ENCODE results near the gene KCNE3.
A peak's percentile ranks its signal among the peaks of the same experiment; 100 is the strongest.
"Not testable (repeated sequence)": the region's sequence is repeated elsewhere in the genome, so short reads cannot be mapped to it uniquely, and the experiment has no call there.

Gene KCNE3

GRCh38 chr11:74437441-74438042 lies 29.8 kb downstream of the KCNE3 start:
- DNase-seq, result peak; percentile 87

GRCh38 chr11:74434528-74434927 lies 32.8 kb downstream of the KCNE3 start:
- no peak for DNase-seq

DNA sequence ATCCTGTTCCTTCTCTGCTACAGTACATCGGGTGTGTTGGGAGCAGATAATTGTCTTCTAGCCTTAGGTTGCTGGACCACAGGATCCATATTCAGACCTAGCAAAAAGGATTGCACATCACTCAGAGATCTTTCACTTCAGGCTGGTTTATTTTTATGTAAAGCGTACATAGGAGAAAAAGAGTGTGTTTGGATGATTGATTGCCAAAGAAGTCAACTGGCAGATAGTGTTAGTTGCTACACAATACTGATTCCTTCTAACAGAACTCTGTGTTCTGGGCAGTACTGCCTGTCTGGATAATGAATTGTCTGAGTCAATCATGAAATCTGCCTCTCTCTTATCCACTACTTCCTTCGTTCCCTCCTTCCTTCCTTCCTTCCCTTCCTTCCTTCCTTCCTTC lies 38.1 kb downstream of the KCNE3 start:
- no peak for DNase-seq

DNA sequence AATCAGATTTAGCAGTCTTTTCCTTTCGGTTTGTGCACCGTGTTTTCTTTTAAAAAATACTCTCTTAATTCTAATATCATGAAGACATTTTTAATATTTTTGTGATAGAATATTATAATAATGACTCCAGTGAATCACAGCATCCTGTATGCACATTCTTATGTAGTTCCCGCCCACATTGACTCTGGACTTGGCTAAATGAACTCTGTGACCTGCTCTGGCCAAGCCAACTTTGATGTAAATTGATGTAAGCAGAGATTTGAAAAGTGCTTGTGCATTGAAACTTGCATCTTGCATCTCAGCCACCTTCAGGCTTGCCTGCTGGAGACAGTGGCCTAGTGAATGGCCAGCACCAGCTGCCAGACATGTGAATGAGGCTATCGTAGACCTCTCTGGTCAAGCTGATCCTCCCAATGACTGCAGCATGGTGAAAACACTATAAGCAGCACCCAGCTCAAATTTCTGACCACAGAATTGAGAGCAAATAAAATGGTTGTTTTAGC lies 39.9 kb downstream of the KCNE3 start:
- DNase-seq, result no peak

GRCh38 chr11:74425100-74425499 lies 42.2 kb downstream of the KCNE3 start:
- no peak for DNase-seq

- no peak for DNase-seq
These were observed 48.8 kb downstream of the KCNE3 start for GRCh38 chr11:74418509-74418895.

DNA sequence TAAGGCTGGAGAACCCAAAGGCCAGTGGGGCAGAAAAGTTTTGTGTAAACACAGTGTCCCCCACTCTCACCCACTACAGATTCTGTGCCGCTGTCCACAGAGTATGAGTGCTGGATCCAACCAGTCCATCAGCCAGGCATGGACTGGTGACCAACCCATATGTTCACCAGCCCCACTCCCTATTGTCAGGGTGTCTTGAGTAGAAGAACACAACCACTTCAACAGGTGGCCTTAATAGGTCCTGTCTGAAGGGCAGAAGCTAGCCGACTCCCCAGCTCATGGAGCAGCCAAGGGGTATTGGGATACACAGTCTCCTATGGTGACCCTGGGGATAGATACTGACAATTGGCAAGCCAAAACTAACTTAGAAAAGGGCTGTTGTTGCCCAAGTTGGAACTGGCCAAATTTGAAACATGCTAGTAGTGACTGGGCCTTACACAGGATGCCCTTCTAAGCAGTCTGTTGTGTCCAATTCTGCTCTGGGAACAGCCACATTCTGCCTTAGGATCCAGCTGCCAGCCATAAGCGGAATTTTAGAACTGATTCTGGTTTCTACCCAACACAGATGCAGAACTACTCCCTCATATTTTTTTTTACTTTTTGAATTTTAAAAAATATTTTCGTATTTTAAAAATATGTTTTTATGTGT lies 49.4 kb downstream of the KCNE3 start:
- no peak for DNase-seq

- no peak for DNase-seq
These were observed 50.0 kb downstream of the KCNE3 start for GRCh38 chr11:74417379-74417804.

GRCh38 chr11:74416974-74417373 lies 50.4 kb downstream of the KCNE3 start:
- not testable (repeated sequence) for DNase-seq

GRCh38 chr11:74412733-74413359 lies 54.5 kb downstream of the KCNE3 start:
- DNase-seq, result no peak

- no peak for DNase-seq
These were observed 55.0 kb downstream of the KCNE3 start for GRCh38 chr11:74412321-74412720.

- DNase-seq, result no peak
These were observed 57.7 kb downstream of the KCNE3 start for GRCh38 chr11:74409633-74410032.
